K562 (cell line): ENCODE data around the gene ETV2. TPM values are rescaled to one million over a fixed set of nuclear protein-coding genes. Genes with fewer than 3 reads are reported as not detected.

ENCODE experiments used
- ADNP ChIP-seq: fragments of 200-800 bp; sonication (Bioruptor generic); IDR thresholded peaks from 2 replicates; pipeline ENCODE4 v1.6.1; 2016; ENCODE audit warnings: missing genetic modification characterization, missing compliant biosample characterization
- ARID1B ChIP-seq: fragments of 450-650 bp; IDR thresholded peaks from 2 replicates; pipeline ENCODE4 v1.6.1; 2016; ENCODE audit warnings: antibody characterized with exemption, mild to moderate bottlenecking, inconsistent platforms
- CHD1 ChIP-seq: fragments of 200-600 bp; sonication (generic); IDR thresholded peaks from one replicate; pipeline ENCODE4 v1.6.1; 2012; ENCODE audit warnings: mild to moderate bottlenecking, moderate library complexity, low read length, inconsistent platforms
- CREB3L1 ChIP-seq: fragments of 450-650 bp; IDR thresholded peaks from 2 replicates; pipeline ENCODE4 v1.6.1; 2014; ENCODE audit warnings: low read depth, mild to moderate bottlenecking, moderate library complexity, borderline replicate concordance
- ELK3 ChIP-seq: fragments of 450-650 bp; formaldehyde crosslinking; IDR thresholded peaks from 2 replicates; pipeline ENCODE4 v1.4.0; 2020; ENCODE audit warnings: mild to moderate bottlenecking
- ETS2 ChIP-seq: IDR thresholded peaks from 2 replicates; pipeline ENCODE4 v1.6.1; 2016; ENCODE audit warnings: borderline replicate concordance, missing genetic modification characterization, mild to moderate bottlenecking, moderate library complexity, missing compliant biosample characterization; ENCODE audit not compliant: poor library complexity, severe bottlenecking
- FOXK1 ChIP-seq: sonication (generic); formaldehyde crosslinking; IDR thresholded peaks from 2 replicates; pipeline ENCODE4 v1.8.0; 2022; ENCODE audit warnings: missing genetic modification reagents, mild to moderate bottlenecking, borderline replicate concordance
- LARP7 ChIP-seq: fragments of 450-650 bp; IDR thresholded peaks from 2 replicates; pipeline ENCODE4 v1.6.1; 2016
- NFIX ChIP-seq: fragments of 250-450 bp; sonication (Bioruptor Pico); IDR thresholded peaks from 2 replicates; pipeline ENCODE4 v1.4.0; 2020; ENCODE audit warnings: low read depth, mild to moderate bottlenecking, moderate library complexity
- RBM22 ChIP-seq: fragments of 200-400 bp; formaldehyde crosslinking; IDR thresholded peaks from 2 replicates; pipeline ENCODE4 v1.6.1; 2018; ENCODE audit warnings: low read length, low read depth; ENCODE audit not compliant: poor library complexity, severe bottlenecking
- SP2 ChIP-seq: IDR thresholded peaks from 2 replicates; pipeline ENCODE4 v1.6.1; 2011; ENCODE audit warnings: mild to moderate bottlenecking, low read depth, low read length, moderate library complexity; ENCODE audit not compliant: poor library complexity, severe bottlenecking; ENCODE audit errors: extremely low read depth
- SRSF1 ChIP-seq: fragments of 200-400 bp; formaldehyde crosslinking; IDR thresholded peaks from 2 replicates; pipeline ENCODE4 v1.6.1; 2017; ENCODE audit warnings: mild to moderate bottlenecking, low read depth, low read length, moderate library complexity
- ZNF140 ChIP-seq: fragments of 250-450 bp; sonication (Bioruptor Pico); IDR thresholded peaks from 2 replicates; pipeline ENCODE4 v1.8.0; 2021; ENCODE audit warnings: moderate library complexity, mild to moderate bottlenecking, inconsistent platforms
- ZNF174 ChIP-seq: fragments of 250-450 bp; sonication (Bioruptor Pico); IDR thresholded peaks from 2 replicates; pipeline ENCODE4 v1.4.0; 2020; ENCODE audit warnings: mild to moderate bottlenecking
- ZNF239 ChIP-seq: fragments of 250-450 bp; sonication (Bioruptor Pico); IDR thresholded peaks from 2 replicates; pipeline ENCODE4 v1.4.0; 2020; ENCODE audit warnings: mild to moderate bottlenecking
- polyA plus RNA-seq, 8 experiments: library from polyadenylated mRNA; depleted of rRNA in 4 of 8; stranded (reverse) in 5 of 8; unstranded in 3 of 8; fragments of >200 nt; fragmentation: Nextera tagmentation in 2 of 8; fragmentation: Illumina TruSeq in 1 of 8; extraction: Ambion mirVana in 2 of 8; extraction: Trizol in 1 of 8; gene quantifications; 2 replicates each; pipeline versions ENCODE4 v1.2.1 to v1.2.3, GENCODE V29; 2011 to 2014; ENCODE audit warnings: inconsistent platforms in 1 of 8, missing spikeins in 1 of 8
- total RNA-seq, 7 experiments: library from RNA; depleted of rRNA in 6 of 7; stranded (reverse); fragments of >200 nt in 6 of 7; fragmentation: Illumina TruSeq in 2 of 7; extraction: Trizol in 2 of 7; gene quantifications; 2 replicates each; pipeline versions ENCODE4 v1.2.1 to v1.2.3, GENCODE V29; 2011 to 2021; ENCODE audit warnings: low replicate concordance in 1 of 7
- TF ChIP-seq, protein P1 (sequence below): sonication (generic); formaldehyde crosslinking; IDR thresholded peaks from 2 replicates; pipeline ENCODE4 v1.8.0; 2023; ENCODE audit warnings: mild to moderate bottlenecking, missing genetic modification reagents
- TF ChIP-seq, protein P2 (sequence below): fragments of 250-450 bp; sonication (Bioruptor Pico); IDR thresholded peaks from 2 replicates; pipeline ENCODE4 v1.9.0; 2021; ENCODE audit warnings: mild to moderate bottlenecking
- TF ChIP-seq, protein P3 (sequence below), 3 experiments: IDR thresholded peaks in 2 of 3; conservative IDR thresholded peaks in 1 of 3; 2 replicates each; pipeline ENCODE4 v1.5.1; 2011 to 2012; ENCODE audit warnings: low read length in 3 of 3, mild to moderate bottlenecking in 3 of 3, control low read depth in 2 of 3, improper control_type of control experiment in 1 of 3, inconsistent platforms in 1 of 3, low read depth in 1 of 3, mixed read lengths in 1 of 3, moderate library complexity in 1 of 3; ENCODE audit not compliant: insufficient read depth in 2 of 3

ETV2 gene
- total and polyA plus RNA-seq, 9 of the 15 experiments (the other 6 are each of a cell fraction or from before 2014, with no cell fraction given), result 0.11 to 3.7 (median 0.55) TPM

- TF ChIP-seq FOXK1 (CRISPR knock-in tag) (0 out of 2 replicates have a peak, but pooled peaks have one; percentile 74), ELK3 (no peak), SP2 (peak; percentile 73), NFIX (CRISPR knock-in tag) (0 out of 2 replicates have a peak, but pooled peaks have one; percentile 18), RBM22 (peak; percentile 39), ZNF140 (CRISPR knock-in tag) (no peak), ZNF174 (no peak), ETS2 (peak; percentile 19), ZNF239 (CRISPR knock-in tag) (no peak), CREB3L1 (peak; percentile 66; the same call in 1 of the 2 replicates), LARP7 (no peak), CHD1 (peak; percentile 12), ADNP (tag) (no peak), SRSF1 (no peak), ARID1B (peak; percentile 60)
- TF ChIP-seq, protein P1, sequence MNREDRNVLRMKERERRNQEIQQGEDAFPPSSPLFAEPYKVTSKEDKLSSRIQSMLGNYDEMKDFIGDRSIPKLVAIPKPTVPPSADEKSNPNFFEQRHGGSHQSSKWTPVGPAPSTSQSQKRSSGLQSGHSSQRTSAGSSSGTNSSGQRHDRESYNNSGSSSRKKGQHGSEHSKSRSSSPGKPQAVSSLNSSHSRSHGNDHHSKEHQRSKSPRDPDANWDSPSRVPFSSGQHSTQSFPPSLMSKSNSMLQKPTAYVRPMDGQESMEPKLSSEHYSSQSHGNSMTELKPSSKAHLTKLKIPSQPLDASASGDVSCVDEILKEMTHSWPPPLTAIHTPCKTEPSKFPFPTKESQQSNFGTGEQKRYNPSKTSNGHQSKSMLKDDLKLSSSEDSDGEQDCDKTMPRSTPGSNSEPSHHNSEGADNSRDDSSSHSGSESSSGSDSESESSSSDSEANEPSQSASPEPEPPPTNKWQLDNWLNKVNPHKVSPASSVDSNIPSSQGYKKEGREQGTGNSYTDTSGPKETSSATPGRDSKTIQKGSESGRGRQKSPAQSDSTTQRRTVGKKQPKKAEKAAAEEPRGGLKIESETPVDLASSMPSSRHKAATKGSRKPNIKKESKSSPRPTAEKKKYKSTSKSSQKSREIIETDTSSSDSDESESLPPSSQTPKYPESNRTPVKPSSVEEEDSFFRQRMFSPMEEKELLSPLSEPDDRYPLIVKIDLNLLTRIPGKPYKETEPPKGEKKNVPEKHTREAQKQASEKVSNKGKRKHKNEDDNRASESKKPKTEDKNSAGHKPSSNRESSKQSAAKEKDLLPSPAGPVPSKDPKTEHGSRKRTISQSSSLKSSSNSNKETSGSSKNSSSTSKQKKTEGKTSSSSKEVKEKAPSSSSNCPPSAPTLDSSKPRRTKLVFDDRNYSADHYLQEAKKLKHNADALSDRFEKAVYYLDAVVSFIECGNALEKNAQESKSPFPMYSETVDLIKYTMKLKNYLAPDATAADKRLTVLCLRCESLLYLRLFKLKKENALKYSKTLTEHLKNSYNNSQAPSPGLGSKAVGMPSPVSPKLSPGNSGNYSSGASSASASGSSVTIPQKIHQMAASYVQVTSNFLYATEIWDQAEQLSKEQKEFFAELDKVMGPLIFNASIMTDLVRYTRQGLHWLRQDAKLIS, result no peak
- TF ChIP-seq, protein P2, sequence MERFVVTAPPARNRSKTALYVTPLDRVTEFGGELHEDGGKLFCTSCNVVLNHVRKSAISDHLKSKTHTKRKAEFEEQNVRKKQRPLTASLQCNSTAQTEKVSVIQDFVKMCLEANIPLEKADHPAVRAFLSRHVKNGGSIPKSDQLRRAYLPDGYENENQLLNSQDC (CRISPR knock-in tag), result no peak
- TF ChIP-seq, protein P3, sequence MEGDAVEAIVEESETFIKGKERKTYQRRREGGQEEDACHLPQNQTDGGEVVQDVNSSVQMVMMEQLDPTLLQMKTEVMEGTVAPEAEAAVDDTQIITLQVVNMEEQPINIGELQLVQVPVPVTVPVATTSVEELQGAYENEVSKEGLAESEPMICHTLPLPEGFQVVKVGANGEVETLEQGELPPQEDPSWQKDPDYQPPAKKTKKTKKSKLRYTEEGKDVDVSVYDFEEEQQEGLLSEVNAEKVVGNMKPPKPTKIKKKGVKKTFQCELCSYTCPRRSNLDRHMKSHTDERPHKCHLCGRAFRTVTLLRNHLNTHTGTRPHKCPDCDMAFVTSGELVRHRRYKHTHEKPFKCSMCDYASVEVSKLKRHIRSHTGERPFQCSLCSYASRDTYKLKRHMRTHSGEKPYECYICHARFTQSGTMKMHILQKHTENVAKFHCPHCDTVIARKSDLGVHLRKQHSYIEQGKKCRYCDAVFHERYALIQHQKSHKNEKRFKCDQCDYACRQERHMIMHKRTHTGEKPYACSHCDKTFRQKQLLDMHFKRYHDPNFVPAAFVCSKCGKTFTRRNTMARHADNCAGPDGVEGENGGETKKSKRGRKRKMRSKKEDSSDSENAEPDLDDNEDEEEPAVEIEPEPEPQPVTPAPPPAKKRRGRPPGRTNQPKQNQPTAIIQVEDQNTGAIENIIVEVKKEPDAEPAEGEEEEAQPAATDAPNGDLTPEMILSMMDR (IDR thresholded peaks at IDR 0.05 in 2 of 3, conservative IDR thresholded peaks at IDR 0.05 in 1 of 3; ENCODE audit: insufficient read depth in 2 of 3, low read depth in 1 of 3, low read length in 3 of 3), result no peak
Measured at GRCh38 chr19:35628565-35629331, 12.8 kb upstream of the ETV2 start, which contains the start of gene RBM42 (continued).
